ENCODE data around the gene G2E3. TPM values are rescaled to one million over a fixed set of nuclear protein-coding genes. Genes with fewer than 3 reads are reported as not detected.

The G2E3 gene
- 51.0 and 51.5 TPM in 2 replicates for total RNA-seq (2021)
- Bru-seq, nascent RNA: percentile 95 among the genes with signal in this experiment
- BruChase-seq, experiment 1, labeled RNA remaining after a 2-hour chase: percentile 93 among the genes with signal in this experiment
- BruChase-seq, experiment 2, labeled RNA remaining after a 6-hour chase: percentile 83 among the genes with signal in this experiment
- long read RNA-seq, full-length matches to known transcripts: 48 of 67 reads
- long read RNA-seq, partial matches to known transcripts: 6 of 67 reads
- long read RNA-seq, other reads (novel, unspliced or antisense): 13 of 67 reads

- H3K4me3 ChIP-seq (ENCODE audit: low read depth, low read length, poor library complexity, severe bottlenecking): peak within 1 kb of the TSS; percentile 85
- peaks cover 19% of the 10 kb centered on the region for H3K4me1 ChIP-seq (ENCODE audit: insufficient read depth, low read length, poor library complexity, severe bottlenecking)
- no peaks in the 10 kb centered on the region for H3K36me3 ChIP-seq (ENCODE audit: insufficient read depth, low read length, poor library complexity, severe bottlenecking)
- ChIA-PET POLR2A (ENCODE audit: low non-redundant PET) (interaction anchor here (0.6 to 0.7 kb wide), 2 partner anchors 10 to 115 kb away, joined by 3 to 4 read pairs; no protein-coding TSS in a partner anchor), CTCF (no interaction called here)
- H3K9me3 ChIP-seq (ENCODE audit: low read depth, low read length, poor library complexity, severe bottlenecking): no peaks in the 10 kb centered on the region
- no peak for TF ChIP-seq EZH2 (IDR thresholded peaks at IDR 0.05; ENCODE audit: borderline replicate concordance, low read depth, low read length, poor library complexity, severe bottlenecking)
- TF ChIP-seq CTCF (conservative IDR thresholded peaks at IDR 0.05; ENCODE audit: low read depth, low read length): no peak
- H3K27ac ChIP-seq (ENCODE audit: low read depth, low read length, poor library complexity, severe bottlenecking): peak within 1 kb of the TSS; percentile 89
- DNase-seq (ENCODE audit: low spot score): peak; percentile 95
- intact Hi-C loops (cut with micrococcal nuclease; ENCODE audit: unreplicated experiment): no loop called here
- no peaks in the 10 kb centered on the region for H3K27me3 ChIP-seq (replicated peaks; ENCODE audit: insufficient read depth, low read depth, low read length, poor library complexity)
- BruUV-seq (replicated peaks): TSS peak; percentile 97
Observed at GRCh38 chr14:30558675-30559555, at the start of gene G2E3. G2E3 (plus strand) TSS chr14:30559158; CDS start chr14:30581080, 21,922 bp downstream.

- Histone ChIP-seq H3K27me3 (replicated peaks; ENCODE audit: insufficient read depth, low read depth, low read length, poor library complexity) (peaks cover 49% of the 10 kb centered on the region), H3K4me3 (ENCODE audit: low read depth, low read length, poor library complexity, severe bottlenecking) (no peak overlapping the region), H3K27ac (ENCODE audit: low read depth, low read length, poor library complexity, severe bottlenecking) (no peak overlapping the region), H3K36me3 (ENCODE audit: insufficient read depth, low read length, poor library complexity, severe bottlenecking) (no peaks in the 10 kb centered on the region), H3K9me3 (ENCODE audit: low read depth, low read length, poor library complexity, severe bottlenecking) (no peaks in the 10 kb centered on the region), H3K4me1 (ENCODE audit: insufficient read depth, low read length, poor library complexity, severe bottlenecking) (no peaks in the 10 kb centered on the region)
- POLR2A ChIA-PET (ENCODE audit: low non-redundant PET): no interaction called here
- no peak for DNase-seq (ENCODE audit: low spot score)
- BruUV-seq (replicated peaks): no TSS peak
- TF ChIP-seq EZH2 (IDR thresholded peaks at IDR 0.05; ENCODE audit: borderline replicate concordance, low read depth, low read length, poor library complexity, severe bottlenecking) (no peak), CTCF (conservative IDR thresholded peaks at IDR 0.05; ENCODE audit: low read depth, low read length) (no peak)
- CTCF ChIA-PET: no interaction called here
- intact Hi-C loops (cut with micrococcal nuclease; ENCODE audit: unreplicated experiment): no loop called here
Observed at GRCh38 chr14:30517737-30518136, 41.2 kb upstream of the G2E3 start.

GRCh38 chr14:30518867-30519560 lies 39.9 kb upstream of the G2E3 start:
- ChIA-PET CTCF (no interaction called here), POLR2A (ENCODE audit: low non-redundant PET) (no interaction called here)
- BruUV-seq (replicated peaks): no TSS peak
- Histone ChIP-seq H3K4me3 (ENCODE audit: low read depth, low read length, poor library complexity, severe bottlenecking) (no peak overlapping the region), H3K27ac (ENCODE audit: low read depth, low read length, poor library complexity, severe bottlenecking) (no peak overlapping the region), H3K36me3 (ENCODE audit: insufficient read depth, low read length, poor library complexity, severe bottlenecking) (no peaks in the 10 kb centered on the region), H3K4me1 (ENCODE audit: insufficient read depth, low read length, poor library complexity, severe bottlenecking) (no peaks in the 10 kb centered on the region), H3K27me3 (replicated peaks; ENCODE audit: insufficient read depth, low read depth, low read length, poor library complexity) (peaks cover 37% of the 10 kb centered on the region), H3K9me3 (ENCODE audit: low read depth, low read length, poor library complexity, severe bottlenecking) (no peaks in the 10 kb centered on the region)
- no peak for DNase-seq (ENCODE audit: low spot score)
- TF ChIP-seq CTCF (conservative IDR thresholded peaks at IDR 0.05; ENCODE audit: low read depth, low read length): no peak
- TF ChIP-seq EZH2 (IDR thresholded peaks at IDR 0.05; ENCODE audit: borderline replicate concordance, low read depth, low read length, poor library complexity, severe bottlenecking): no peak
- intact Hi-C loops (cut with micrococcal nuclease; ENCODE audit: unreplicated experiment): no loop called here
